HG02642 (cell line): Measurements from ENCODE around the gene STKLD1.
"Not testable (repeated sequence)": the region's sequence is repeated elsewhere in the genome, so short reads cannot be mapped to it uniquely, and the experiment has no call there.

Experiments
- ATAC-seq: cut with Tn5 transposase; IDR thresholded peaks from one replicate; pipeline ENCODE4 v1.9.1; 2021; ENCODE audit warnings: mild to moderate bottlenecking; ENCODE audit not compliant: unreplicated experiment, poor library complexity

Gene STKLD1

DNA sequence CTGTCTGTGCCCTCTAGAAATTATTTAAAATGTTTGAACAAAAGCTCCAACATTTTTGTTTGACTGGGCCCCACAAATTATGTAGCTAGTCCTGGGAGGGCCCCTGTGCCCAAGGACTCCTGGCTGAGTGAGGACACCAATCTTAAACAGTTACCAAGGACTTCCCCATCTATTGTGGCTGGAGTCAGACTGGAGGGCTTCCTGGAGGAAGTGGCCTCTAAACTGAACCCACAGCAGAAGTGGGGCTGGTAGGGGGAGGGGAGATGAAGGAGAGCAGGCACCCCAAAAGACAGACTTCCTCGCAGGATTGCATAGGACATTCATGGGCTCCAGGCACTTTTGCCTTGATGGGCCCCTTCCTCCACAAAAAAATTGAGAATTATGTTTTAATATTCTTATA lies 54.1 kb downstream of the STKLD1 start:
- ATAC-seq = no peak

DNA sequence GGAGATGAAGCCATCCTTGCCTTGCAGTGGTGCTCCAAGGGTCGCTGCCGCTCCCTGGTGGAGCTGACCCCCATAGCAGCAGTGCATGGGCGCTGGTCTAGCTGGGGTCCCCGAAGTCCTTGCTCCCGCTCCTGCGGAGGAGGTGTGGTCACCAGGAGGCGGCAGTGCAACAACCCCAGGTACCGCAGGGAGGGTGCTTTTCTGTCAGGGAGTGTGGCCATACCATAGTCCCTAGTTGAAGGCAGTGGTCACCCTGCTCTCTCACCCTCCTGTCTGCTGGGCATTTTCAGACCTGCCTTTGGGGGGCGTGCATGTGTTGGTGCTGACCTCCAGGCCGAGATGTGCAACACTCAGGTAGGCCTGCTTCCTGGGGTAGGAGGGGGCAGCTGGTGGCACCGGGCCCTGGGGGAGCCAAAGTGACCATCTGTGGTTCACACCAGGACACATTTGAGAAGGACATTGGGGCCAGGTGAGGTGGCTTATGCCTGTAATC lies 57.2 kb downstream of the STKLD1 start:
- ATAC-seq = no peak

GRCh38 chr9:133436681-133437080 lies 60.5 kb downstream of the STKLD1 start:
- ATAC-seq = no peak

DNA sequence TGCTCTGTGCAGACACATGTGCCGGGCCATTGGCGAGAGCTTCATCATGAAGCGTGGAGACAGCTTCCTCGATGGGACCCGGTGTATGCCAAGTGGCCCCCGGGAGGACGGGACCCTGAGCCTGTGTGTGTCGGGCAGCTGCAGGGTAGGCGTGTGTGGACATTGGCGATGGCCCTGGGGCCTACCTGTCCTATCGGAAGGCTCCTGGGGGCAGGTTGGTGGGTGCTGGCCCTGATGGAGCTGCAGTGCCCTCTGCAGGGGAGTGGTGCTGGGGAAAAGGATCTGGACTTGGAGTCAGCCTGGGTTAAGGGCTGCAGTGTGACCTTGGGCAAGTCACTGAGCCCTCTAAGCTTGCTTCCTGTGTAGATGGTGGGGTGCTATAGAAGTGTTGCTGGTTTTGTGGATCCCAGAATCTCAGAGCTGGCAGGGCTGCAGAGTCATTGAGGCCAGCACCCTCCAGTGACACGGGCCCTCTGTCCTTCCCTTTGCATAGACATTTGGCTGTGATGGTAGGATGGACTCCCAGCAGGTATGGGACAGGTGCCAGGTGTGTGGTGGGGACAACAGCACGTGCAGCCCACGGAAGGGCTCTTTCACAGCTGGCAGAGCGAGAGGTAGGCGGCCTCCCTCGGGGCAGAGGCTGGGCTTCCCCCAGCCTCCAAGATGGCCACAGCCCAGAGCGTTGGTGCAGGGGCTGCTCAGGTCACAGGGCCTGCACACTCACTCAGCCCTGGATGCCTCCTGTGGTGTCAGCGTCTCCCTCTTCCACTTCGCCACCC lies 61.8 kb downstream of the STKLD1 start:
- no peak for ATAC-seq

GRCh38 chr9:133439337-133439736 lies 63.2 kb downstream of the STKLD1 start:
- ATAC-seq = no peak

- no peak for ATAC-seq
These were observed 64.7 kb downstream of the STKLD1 start for GRCh38 chr9:133440874-133441273.

DNA sequence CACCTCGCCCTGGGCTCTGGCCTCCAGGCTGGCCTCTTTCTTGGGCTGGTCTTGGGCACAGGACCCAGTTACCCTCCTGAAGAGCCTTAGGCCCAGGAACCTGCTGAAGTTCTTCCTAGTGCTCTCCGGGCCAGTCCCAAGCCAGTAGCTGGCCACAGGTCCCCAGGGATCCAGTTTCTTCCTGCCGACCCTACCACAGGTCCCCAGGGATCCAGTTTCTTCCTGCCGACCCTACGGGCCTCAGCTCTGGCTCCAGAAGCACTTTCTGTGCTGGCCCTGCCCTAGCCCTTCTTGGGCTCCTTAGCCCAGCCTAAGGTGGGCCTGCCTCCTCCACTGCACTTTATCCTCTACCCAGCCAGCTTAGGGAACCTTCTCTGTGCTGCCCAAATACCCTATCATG lies 65.4 kb downstream of the STKLD1 start:
- no peak for ATAC-seq

DNA sequence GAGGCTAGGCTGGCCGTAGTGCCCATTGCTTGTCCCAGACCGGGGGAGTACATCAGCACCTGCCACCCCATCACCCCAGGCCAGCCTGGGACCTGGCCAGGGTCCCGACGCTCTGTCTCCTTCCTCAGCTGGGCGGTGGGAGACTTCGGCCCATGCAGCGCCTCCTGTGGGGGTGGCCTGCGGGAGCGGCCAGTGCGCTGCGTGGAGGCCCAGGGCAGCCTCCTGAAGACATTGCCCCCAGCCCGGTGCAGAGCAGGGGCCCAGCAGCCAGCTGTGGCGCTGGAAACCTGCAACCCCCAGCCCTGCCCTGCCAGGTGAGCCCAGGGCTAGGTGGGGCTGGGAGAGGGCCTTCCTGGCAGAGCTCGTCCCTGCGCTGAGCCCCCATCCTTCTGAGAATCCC lies 67.1 kb downstream of the STKLD1 start:
- ATAC-seq = no peak

DNA sequence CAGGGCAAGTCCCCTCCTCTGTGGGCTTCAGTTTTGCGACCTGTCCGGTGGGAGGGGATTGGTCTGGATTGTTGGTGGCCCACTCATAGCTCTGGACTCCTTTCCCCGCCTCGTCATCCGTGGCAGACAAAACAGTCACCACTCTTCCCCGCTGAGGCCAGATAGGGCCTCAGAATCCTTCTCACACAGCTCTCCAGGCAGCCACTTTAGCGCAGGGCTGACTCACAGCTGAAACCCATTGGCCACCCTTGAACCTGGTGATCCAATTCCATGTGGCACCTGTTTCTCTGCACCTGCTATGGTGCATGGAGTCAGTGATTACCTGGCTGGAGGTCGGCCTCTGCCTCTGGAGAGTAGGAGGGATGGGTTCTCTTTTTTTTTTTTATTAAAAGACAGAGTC lies 67.8 kb downstream of the STKLD1 start:
- ATAC-seq = no peak

- ATAC-seq = no peak
These were observed 69.3 kb downstream of the STKLD1 start for GRCh38 chr9:133445293-133445969.

GRCh38 chr9:133448487-133448972 lies 72.4 kb downstream of the STKLD1 start:
- no peak for ATAC-seq

- ATAC-seq = no peak
These were observed 73.6 kb downstream of the STKLD1 start for GRCh38 chr9:133449760-133450159.

DNA sequence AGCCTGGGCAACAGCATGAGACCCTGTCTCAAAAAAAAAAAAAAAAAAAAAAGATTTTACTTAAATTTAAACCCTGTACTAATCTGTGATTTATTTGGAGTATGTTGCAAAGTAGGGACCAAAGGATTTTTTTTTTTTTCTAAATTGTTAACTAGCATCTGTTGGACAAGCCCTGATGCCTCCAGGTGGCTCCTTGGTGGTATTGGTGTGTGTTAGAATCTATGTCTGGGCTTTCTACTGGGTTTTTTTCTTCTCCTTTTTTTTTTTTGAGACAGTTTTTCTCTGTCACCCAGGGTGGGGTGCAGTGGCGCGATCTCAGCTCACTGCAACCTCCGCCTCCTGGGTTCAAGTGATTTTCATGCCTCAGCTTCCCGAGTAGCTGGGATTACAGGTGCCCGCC lies 75.7 kb downstream of the STKLD1 start:
- not testable (repeated sequence) for ATAC-seq

DNA sequence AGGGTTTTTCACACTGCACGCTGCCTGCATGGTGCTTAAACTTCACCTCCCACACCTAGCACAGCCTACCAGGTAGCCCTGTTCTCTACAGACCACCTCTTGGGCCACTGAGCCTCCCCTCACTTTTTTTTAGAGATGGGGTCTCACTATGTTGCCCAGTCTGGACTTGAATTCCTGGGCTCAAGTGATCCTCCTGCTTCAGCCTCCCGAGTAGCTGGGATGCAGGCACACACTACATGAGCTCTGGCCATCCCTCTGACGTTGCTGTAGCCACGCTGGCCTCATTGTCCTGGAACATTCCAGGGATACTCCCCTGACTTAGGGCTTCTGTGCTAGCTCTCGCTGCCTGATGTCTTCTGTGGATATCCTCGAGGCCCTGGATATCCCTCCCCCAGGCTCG lies 76.4 kb downstream of the STKLD1 start:
- no peak for ATAC-seq

DNA sequence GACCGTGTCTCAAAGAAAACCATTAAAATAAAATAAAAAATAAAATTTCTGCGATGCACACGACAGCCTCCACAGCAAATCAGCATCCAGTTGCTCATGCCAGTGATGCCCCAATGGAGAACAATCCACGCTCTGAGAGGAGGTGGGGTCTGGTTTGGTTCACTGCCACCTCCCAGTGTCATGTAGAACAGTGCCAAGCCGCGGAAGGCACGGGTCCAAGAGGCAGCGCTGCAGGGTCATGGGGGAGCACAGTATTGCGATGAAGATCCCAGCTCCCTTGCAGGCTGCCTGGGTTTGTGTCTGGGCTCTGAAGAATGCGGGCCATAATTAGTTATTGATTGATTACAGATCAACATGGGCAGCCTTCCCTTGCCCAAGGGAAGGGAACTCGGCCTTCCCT lies 77.5 kb downstream of the STKLD1 start:
- no peak for ATAC-seq

DNA sequence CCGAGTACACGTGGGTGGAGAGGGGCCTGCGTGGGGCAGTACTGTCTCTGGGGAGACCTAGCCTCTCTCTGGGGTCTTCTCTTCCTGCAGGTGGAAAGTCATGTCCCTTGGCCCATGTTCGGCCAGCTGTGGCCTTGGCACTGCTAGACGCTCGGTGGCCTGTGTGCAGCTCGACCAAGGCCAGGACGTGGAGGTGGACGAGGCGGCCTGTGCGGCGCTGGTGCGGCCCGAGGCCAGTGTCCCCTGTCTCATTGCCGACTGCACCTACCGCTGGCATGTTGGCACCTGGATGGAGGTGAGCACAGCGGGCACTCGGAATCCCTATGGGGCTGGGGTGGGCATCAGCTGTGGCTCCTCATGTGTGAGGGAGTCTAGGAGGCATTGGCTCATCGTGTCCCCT lies 78.2 kb downstream of the STKLD1 start:
- no peak for ATAC-seq

- no peak for ATAC-seq
These were observed 78.9 kb downstream of the STKLD1 start for GRCh38 chr9:133454943-133455673.
